HEK293 (cell line): ENCODE measurements around the gene ECI1.
A peak's percentile ranks its signal among the peaks of the same experiment; 100 is the strongest.

ENCODE experiments used
- CTCF ChIA-PET: fragments of 350-600 bp; formaldehyde crosslinking; extraction: SDS; loops from one replicate; lab custom pipeline; 2021; ENCODE audit warnings: antibody characterized with exemption; lab: Yijun Ruan, JAX
- POLR2A ChIA-PET: fragments of 300-600 bp; formaldehyde crosslinking; extraction: SDS; loops from one replicate; lab custom pipeline; 2020; ENCODE audit warnings: antibody characterized with exemption, inconsistent platforms; lab: Yijun Ruan, JAX
- H3K27ac ChIP-seq: fragments of 200-500 bp; sonication (Bioruptor generic); 2 replicates; pipeline ENCODE4 v1.5.1; 2014; ENCODE audit warnings: low read depth, low read length, control low read depth, inconsistent platforms; ENCODE audit errors: extremely low read depth
- H3K36me3 ChIP-seq, 2 experiments: fragments of 200-500 bp in 1 of 2; sonication (Bioruptor generic) in 1 of 2; 1 replicate in 1 of 2; 2 replicates in 1 of 2; pipeline ENCODE4 v1.5.1; 2014 to 2017; ENCODE audit warnings: inconsistent platforms in 2 of 2, low read length in 2 of 2; ENCODE audit not compliant: control insufficient read depth in 2 of 2, insufficient read depth in 1 of 2
- H3K4me1 ChIP-seq: fragments of 200-500 bp; sonication (Bioruptor generic); 2 replicates; pipeline ENCODE4 v1.5.1; 2014; ENCODE audit warnings: mild to moderate bottlenecking, low read length, inconsistent platforms; ENCODE audit not compliant: control insufficient read depth, insufficient read depth
- H3K4me3 ChIP-seq: 2 replicates; pipeline ENCODE4 v1.5.1; 2011; ENCODE audit warnings: low read depth, mild to moderate bottlenecking, control low read depth, low read length, moderate library complexity
- H3K9me3 ChIP-seq: fragments of 200-500 bp; sonication (Bioruptor generic); 2 replicates; pipeline ENCODE4 v1.5.1; 2014; ENCODE audit warnings: low read depth, low read length, inconsistent platforms; ENCODE audit not compliant: control insufficient read depth, insufficient read depth
- EGR2 ChIP-seq: fragments of 450-650 bp; formaldehyde crosslinking; IDR thresholded peaks from 2 replicates; pipeline ENCODE4 v1.5.1; 2016; ENCODE audit warnings: low read depth, missing biosample characterization, missing genetic modification characterization
- FEZF1 ChIP-seq: fragments of 450-650 bp; formaldehyde crosslinking; IDR thresholded peaks from 2 replicates; pipeline ENCODE4 v1.5.1; 2016; ENCODE audit warnings: missing biosample characterization, missing genetic modification characterization
- GLI4 ChIP-seq: fragments of 450-650 bp; formaldehyde crosslinking; IDR thresholded peaks from 2 replicates; pipeline ENCODE4 v1.5.1; 2016; ENCODE audit warnings: missing biosample characterization, missing genetic modification characterization
- GLIS1 ChIP-seq: fragments of 450-650 bp; formaldehyde crosslinking; IDR thresholded peaks from 2 replicates; pipeline ENCODE4 v1.5.1; 2016; ENCODE audit warnings: missing biosample characterization, missing genetic modification characterization
- HOXC10 ChIP-seq: sonication (generic); formaldehyde crosslinking; IDR thresholded peaks from 2 replicates; pipeline ENCODE4 v1.8.1; 2023; ENCODE audit warnings: mild to moderate bottlenecking, missing genetic modification reagents
- KLF1 ChIP-seq: fragments of 450-650 bp; formaldehyde crosslinking; IDR thresholded peaks from 2 replicates; pipeline ENCODE4 v1.5.1; 2016; ENCODE audit warnings: missing biosample characterization, missing genetic modification characterization
- KLF9 ChIP-seq: fragments of 450-650 bp; formaldehyde crosslinking; IDR thresholded peaks from 2 replicates; pipeline ENCODE4 v1.5.1; 2016; ENCODE audit warnings: missing biosample characterization, missing genetic modification characterization, low read depth
- MZF1 ChIP-seq: fragments of 450-650 bp; formaldehyde crosslinking; IDR thresholded peaks from 2 replicates; pipeline ENCODE4 v1.5.1; 2017; ENCODE audit warnings: missing biosample characterization, missing genetic modification characterization, borderline replicate concordance
- OSR2 ChIP-seq: fragments of 450-650 bp; formaldehyde crosslinking; IDR thresholded peaks from 2 replicates; pipeline ENCODE4 v1.5.1; 2016; ENCODE audit warnings: missing biosample characterization, missing genetic modification characterization
- SCRT2 ChIP-seq: fragments of 450-650 bp; formaldehyde crosslinking; IDR thresholded peaks from 2 replicates; pipeline ENCODE4 v1.5.1; 2016; ENCODE audit warnings: missing biosample characterization, missing genetic modification characterization
- SP2 ChIP-seq: fragments of 450-650 bp; formaldehyde crosslinking; IDR thresholded peaks from 2 replicates; pipeline ENCODE4 v1.5.1; 2016; ENCODE audit warnings: missing biosample characterization, missing genetic modification characterization
- ZFHX2 ChIP-seq: fragments of 450-650 bp; formaldehyde crosslinking; conservative IDR thresholded peaks from 2 replicates; pipeline ENCODE4 v1.5.1; 2016; ENCODE audit warnings: missing biosample characterization, missing genetic modification characterization
- ZIC2 ChIP-seq: fragments of 450-650 bp; formaldehyde crosslinking; IDR thresholded peaks from 2 replicates; pipeline ENCODE4 v1.5.1; 2016; ENCODE audit warnings: missing biosample characterization, missing genetic modification characterization
- ZNF10 ChIP-seq: fragments of 450-650 bp; formaldehyde crosslinking; IDR thresholded peaks from 2 replicates; pipeline ENCODE4 v1.5.1; 2017; ENCODE audit warnings: missing biosample characterization, missing genetic modification characterization
- ZNF121 ChIP-seq: fragments of 450-650 bp; formaldehyde crosslinking; IDR thresholded peaks from 2 replicates; pipeline ENCODE4 v1.5.1; 2016; ENCODE audit warnings: missing biosample characterization, missing genetic modification characterization
- ZNF146 ChIP-seq: fragments of 450-650 bp; formaldehyde crosslinking; IDR thresholded peaks from 2 replicates; pipeline ENCODE4 v1.5.1; 2016; ENCODE audit warnings: missing biosample characterization, missing genetic modification characterization
- ZNF16 ChIP-seq: fragments of 450-650 bp; formaldehyde crosslinking; IDR thresholded peaks from 2 replicates; pipeline ENCODE4 v1.5.1; 2016; ENCODE audit warnings: low read depth, missing biosample characterization, missing genetic modification characterization
- ZNF2 ChIP-seq: fragments of 450-650 bp; formaldehyde crosslinking; IDR thresholded peaks from 2 replicates; pipeline ENCODE4 v1.5.1; 2016; ENCODE audit warnings: missing biosample characterization, missing genetic modification characterization
- ZNF221 ChIP-seq: fragments of 450-650 bp; formaldehyde crosslinking; IDR thresholded peaks from 2 replicates; pipeline ENCODE4 v1.5.1; 2017; ENCODE audit warnings: missing biosample characterization, missing genetic modification characterization, borderline replicate concordance
- ZNF394 ChIP-seq: fragments of 450-650 bp; formaldehyde crosslinking; IDR thresholded peaks from 2 replicates; pipeline ENCODE4 v1.5.1; 2016; ENCODE audit warnings: missing biosample characterization, missing genetic modification characterization, mild to moderate bottlenecking, moderate library complexity, borderline replicate concordance
- ZNF426 ChIP-seq: fragments of 450-650 bp; formaldehyde crosslinking; IDR thresholded peaks from 2 replicates; pipeline ENCODE4 v1.5.1; 2017; ENCODE audit warnings: missing biosample characterization, missing genetic modification characterization, mild to moderate bottlenecking, inconsistent platforms, moderate library complexity
- ZNF621 ChIP-seq: fragments of 450-650 bp; formaldehyde crosslinking; IDR thresholded peaks from 2 replicates; pipeline ENCODE4 v1.5.1; 2017; ENCODE audit warnings: missing biosample characterization, missing genetic modification characterization
- ZNF670 ChIP-seq: fragments of 450-650 bp; formaldehyde crosslinking; IDR thresholded peaks from 2 replicates; pipeline ENCODE4 v1.5.1; 2016; ENCODE audit warnings: missing biosample characterization, missing genetic modification characterization, low read depth
- ZNF792 ChIP-seq: fragments of 450-650 bp; formaldehyde crosslinking; IDR thresholded peaks from 2 replicates; pipeline ENCODE4 v1.5.1; 2016; ENCODE audit warnings: missing biosample characterization, missing genetic modification characterization
- ZNF830 ChIP-seq: fragments of 450-650 bp; IDR thresholded peaks from 2 replicates; pipeline ENCODE4 v1.5.0; 2018; ENCODE audit warnings: missing biosample characterization, missing genetic modification characterization, low read depth, mild to moderate bottlenecking, moderate library complexity
- TF ChIP-seq, protein P1 (sequence below): fragments of 450-650 bp; formaldehyde crosslinking; IDR thresholded peaks from 2 replicates; pipeline ENCODE4 v1.5.1; 2016; ENCODE audit warnings: missing biosample characterization, missing genetic modification characterization, low read depth

The ECI1 gene

GRCh38 chr16:2246301-2246885 is 5.0 kb downstream of the ECI1 start:
- H3K27ac ChIP-seq, result no peak overlapping the region
- H3K4me3 ChIP-seq, result no peak overlapping the region
- TF ChIP-seq GLIS1 (tag by site-specific recombination), result 0 out of 2 replicates have a peak, but pooled peaks have one; percentile 13
- 0 out of 2 replicates have a peak, but pooled peaks have one; percentile 5 for TF ChIP-seq SP2 (tag by site-specific recombination)
- no peak for TF ChIP-seq MZF1 (tag by site-specific recombination)
- H3K9me3 ChIP-seq, result no peaks in the 10 kb centered on the region
- POLR2A ChIA-PET, result interaction anchor here (1.0 to 1.9 kb wide), 3 partner anchors 8 to 91 kb away, joined by 3 to 7 read pairs (median 4); partner anchors contain the start of gene TRAF7
- no peaks in the 10 kb centered on the region for H3K4me1 ChIP-seq
- CTCF ChIA-PET, result interaction anchor here (0.6 kb wide), 1 partner anchor 25 kb away, joined by 3 read pairs; no protein-coding TSS in a partner anchor
- peaks cover 19 to 58% of the 10 kb centered on the region in 2 experiments; a peak in 2 of 3 replicates for H3K36me3 ChIP-seq

DNA sequence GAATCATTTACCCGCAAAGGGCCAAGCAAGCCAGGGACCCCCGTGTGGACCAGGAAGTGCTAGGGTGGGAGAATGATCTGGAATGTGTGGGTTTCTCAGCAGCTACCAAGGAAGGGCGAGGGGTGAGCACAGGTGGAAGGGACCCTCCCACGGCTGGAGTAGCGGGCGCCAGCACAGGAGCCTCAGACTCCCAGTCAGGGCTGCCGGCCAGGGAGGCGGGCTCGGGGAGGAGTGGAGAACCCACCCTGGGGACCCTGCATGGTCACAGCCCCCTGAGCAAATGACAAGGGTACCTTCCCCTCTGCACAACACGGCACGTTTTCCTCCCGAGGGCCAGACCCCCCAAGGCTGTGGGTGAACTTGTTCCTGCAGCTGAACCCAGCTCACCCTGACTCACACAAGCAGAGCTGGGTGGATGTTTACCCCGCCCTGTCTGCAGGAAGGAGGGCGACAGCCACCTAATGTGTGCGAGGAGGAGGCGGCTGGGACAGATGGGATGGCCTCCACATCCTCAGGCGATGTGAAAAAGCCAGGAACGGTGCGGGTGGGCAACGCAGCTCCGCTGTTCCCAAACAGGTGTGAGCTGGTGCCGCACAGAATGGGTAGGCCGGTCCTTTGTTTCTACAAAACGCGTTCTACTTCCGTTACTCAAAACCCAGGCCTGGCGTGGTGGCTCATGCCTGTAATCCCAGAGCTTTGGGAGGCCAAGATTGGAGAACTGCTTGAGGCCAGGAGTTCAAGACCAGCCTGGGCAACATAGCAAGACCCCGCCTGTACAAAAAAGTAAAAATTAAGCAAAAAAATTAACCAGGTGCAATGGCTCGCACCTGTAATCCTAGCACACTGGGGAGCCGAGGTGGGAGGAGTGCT is 6.2 kb downstream of the ECI1 start:
- POLR2A ChIA-PET, result interaction anchor here (1.1 kb wide), 1 partner anchor 19 kb away, joined by 3 read pairs; no protein-coding TSS in a partner anchor
- H3K9me3 ChIP-seq, result no peaks in the 10 kb centered on the region
- no peak overlapping the region for H3K27ac ChIP-seq
- no peaks in the 10 kb centered on the region for H3K4me1 ChIP-seq
- H3K4me3 ChIP-seq, result no peak overlapping the region
- CTCF ChIA-PET, result no interaction called here
- TF ChIP-seq ZNF146 (tag by site-specific recombination) (no peak), KLF1 (tag by site-specific recombination) (0 out of 2 replicates have a peak, but pooled peaks have one; percentile 22), ZNF121 (peak; percentile 95)
- H3K36me3 ChIP-seq, result peaks cover 22 to 58% of the 10 kb centered on the region in 2 experiments; a peak in 2 of 3 replicates

- ChIA-PET CTCF (interaction anchor here (0.7 kb wide), 1 partner anchor 915 kb away, joined by 5 read pairs; no protein-coding TSS in a partner anchor), POLR2A (interaction anchor here (1.1 kb wide), 1 partner anchor 18 kb away, joined by 3 read pairs; no protein-coding TSS in a partner anchor)
- H3K36me3 ChIP-seq, result peaks cover 19 to 63% of the 10 kb centered on the region in 2 experiments; a peak in 2 of 3 replicates
- no peak overlapping the region for H3K27ac ChIP-seq
- no peaks in the 10 kb centered on the region for H3K9me3 ChIP-seq
- TF ChIP-seq ZFHX2 (tag by site-specific recombination) (peak; percentile 55), ZNF830 (tag by site-specific recombination) (no peak), ZNF221 (tag by site-specific recombination) (no peak), GLI4 (tag by site-specific recombination) (no peak), ZNF394 (tag by site-specific recombination) (no peak), EGR2 (tag by site-specific recombination) (0 out of 2 replicates have a peak, but pooled peaks have one; percentile 23), ZNF621 (tag by site-specific recombination) (no peak), KLF9 (0 out of 2 replicates have a peak, but pooled peaks have one; percentile 31), ZIC2 (tag by site-specific recombination) (peak; percentile 74), ZNF2 (tag by site-specific recombination) (no peak), ZNF670 (tag by site-specific recombination) (no peak), ZNF10 (tag by site-specific recombination) (no peak), SCRT2 (tag by site-specific recombination) (no peak), ZNF426 (tag by site-specific recombination) (no peak), OSR2 (tag by site-specific recombination) (no peak), HOXC10 (no peak), FEZF1 (no peak), ZNF16 (tag by site-specific recombination) (no peak), ZNF792 (tag by site-specific recombination) (no peak)
- TF ChIP-seq, protein P1, sequence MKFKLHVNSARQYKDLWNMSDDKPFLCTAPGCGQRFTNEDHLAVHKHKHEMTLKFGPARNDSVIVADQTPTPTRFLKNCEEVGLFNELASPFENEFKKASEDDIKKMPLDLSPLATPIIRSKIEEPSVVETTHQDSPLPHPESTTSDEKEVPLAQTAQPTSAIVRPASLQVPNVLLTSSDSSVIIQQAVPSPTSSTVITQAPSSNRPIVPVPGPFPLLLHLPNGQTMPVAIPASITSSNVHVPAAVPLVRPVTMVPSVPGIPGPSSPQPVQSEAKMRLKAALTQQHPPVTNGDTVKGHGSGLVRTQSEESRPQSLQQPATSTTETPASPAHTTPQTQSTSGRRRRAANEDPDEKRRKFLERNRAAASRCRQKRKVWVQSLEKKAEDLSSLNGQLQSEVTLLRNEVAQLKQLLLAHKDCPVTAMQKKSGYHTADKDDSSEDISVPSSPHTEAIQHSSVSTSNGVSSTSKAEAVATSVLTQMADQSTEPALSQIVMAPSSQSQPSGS (tag by site-specific recombination), result no peak
- H3K4me1 ChIP-seq, result no peaks in the 10 kb centered on the region
- no peak overlapping the region for H3K4me3 ChIP-seq
Observed at GRCh38 chr16:2244301-2244700, 7.1 kb downstream of the ECI1 start.
